Measurements from ENCODE around the gene LIPN.

GRCh38 chr10:88754287-88754686 is 5.5 kb upstream of the LIPN start:
- no peak for TF ChIP-seq CTCF (IDR thresholded peaks at IDR 0.05; ENCODE audit: insufficient read depth, low read length, poor library complexity, severe bottlenecking)
- TF ChIP-seq EZH2phosphoT487 (conservative IDR thresholded peaks at IDR 0.05; ENCODE audit: low read length), result no peak
